ENCODE data around the gene KCNMA1. TPM values are rescaled to one million over a fixed set of nuclear protein-coding genes. Genes with fewer than 3 reads are reported as not detected.

KCNMA1 gene
- polyA plus RNA-seq, 4 donors: 2.7 to 8.6 (median 7.7) TPM

DNA sequence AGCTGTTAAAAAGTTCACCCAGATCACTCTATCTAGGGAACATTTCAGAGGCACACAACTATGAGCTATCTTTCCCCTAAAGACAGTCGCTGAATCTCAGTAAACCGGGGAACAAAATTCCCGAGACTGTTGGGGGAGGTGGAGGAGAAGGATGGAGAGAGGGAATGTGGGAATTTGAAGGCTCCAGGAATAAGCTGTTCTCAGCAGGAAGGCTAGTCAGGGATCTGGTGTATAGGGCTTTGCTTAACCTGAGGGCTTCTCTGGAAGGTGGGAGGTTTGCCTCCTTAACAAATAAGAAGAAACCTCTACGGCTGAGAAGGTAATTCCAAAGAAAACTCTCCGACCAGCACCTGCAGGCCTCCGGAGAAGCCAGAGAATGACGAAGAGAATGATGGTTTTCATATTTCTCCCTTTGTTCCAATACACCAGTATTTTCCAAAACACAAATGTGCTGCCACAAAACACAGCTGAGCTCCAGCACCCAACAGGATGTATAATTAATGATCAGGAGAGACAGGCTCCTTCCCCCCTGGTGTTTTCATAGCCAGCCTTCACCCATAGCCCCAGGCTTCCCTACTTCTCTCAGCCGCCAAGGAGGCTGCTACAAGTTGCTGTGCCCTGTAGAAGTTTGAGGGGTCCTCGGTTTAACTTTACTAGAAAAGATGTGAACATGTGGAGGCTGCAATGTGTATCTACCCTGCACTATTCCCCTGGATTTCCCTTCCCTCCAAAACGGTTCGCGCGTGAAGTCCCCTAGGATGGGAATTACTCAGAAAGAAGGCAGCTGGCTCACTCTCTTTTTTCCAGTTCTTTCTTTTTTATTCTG, 2.0 kb downstream of the KCNMA1 start:
- no peak for FAIRE-seq
- H3K4me3 ChIP-seq (ENCODE audit: low read depth in 1 of 3, low read length in 3 of 3): peak overlapping the region in 1 of 3 donors; percentile 39

DNA sequence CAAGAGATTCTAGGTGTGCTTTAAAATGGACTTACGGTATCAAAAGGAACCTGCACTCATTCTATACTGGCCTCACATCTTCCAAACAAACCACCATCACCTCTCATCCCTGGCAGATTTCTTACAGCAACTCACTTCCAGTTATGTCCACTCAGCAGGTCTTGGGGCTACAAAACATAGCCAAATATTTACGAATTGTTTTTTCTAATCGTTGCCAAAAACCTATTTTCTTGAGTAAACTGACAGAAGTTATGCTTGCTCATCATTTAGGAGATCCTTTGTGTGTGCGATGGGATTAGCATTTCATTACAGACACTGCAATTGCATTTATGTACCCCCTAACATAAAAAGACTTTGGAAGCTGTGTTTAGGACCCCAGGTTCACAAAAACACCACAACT, 2.7 kb downstream of the KCNMA1 start:
- DNase-seq (no peak), FAIRE-seq (no peak)
- no peak overlapping the region for H3K4me3 ChIP-seq (ENCODE audit: low read depth in 1 of 3, low read length in 3 of 3)
- WGBS, 3 donors: 71 to 85% (median 81%) methylated on average over 4 of the region's 4 CpGs
- no peaks in the 10 kb centered on the region for H3K36me3 ChIP-seq (ENCODE audit: control insufficient read depth in 3 of 3, insufficient read depth in 2 of 3, low read depth in 1 of 3, low read length in 3 of 3)
- H3K4me1 ChIP-seq (ENCODE audit: control insufficient read depth in 3 of 3, insufficient read depth in 2 of 3, low read depth in 1 of 3, low read length in 2 of 3): peaks cover 0 to 3% (median 0%) of the 10 kb centered on the region in 3 donors
- H3K27ac ChIP-seq (ENCODE audit: low read depth in 1 of 3, low read length in 2 of 3): no peak overlapping the region
- H3K9me3 ChIP-seq (ENCODE audit: control insufficient read depth in 2 of 2, insufficient read depth in 1 of 2, low read depth in 1 of 2, low read length in 1 of 2): no peaks in the 10 kb centered on the region
- H3K27me3 ChIP-seq (ENCODE audit: control insufficient read depth in 3 of 3, insufficient read depth in 3 of 3, low read length in 3 of 3): peaks cover 16 to 50% (median 18%) of the 10 kb centered on the region in 3 donors

More for the DNA sequence above, 2.0 kb downstream of the KCNMA1 start:
- 37 to 68% (median 54%) methylated on average over 13 of the region's 13 CpGs for WGBS, 3 donors
- no peaks in the 10 kb centered on the region for H3K9me3 ChIP-seq (ENCODE audit: control insufficient read depth in 2 of 2, insufficient read depth in 1 of 2, low read depth in 1 of 2, low read length in 1 of 2)
- peaks cover 0 to 3% (median 0%) of the 10 kb centered on the region in 3 donors for H3K4me1 ChIP-seq (ENCODE audit: control insufficient read depth in 3 of 3, insufficient read depth in 2 of 3, low read depth in 1 of 3, low read length in 2 of 3)
- peaks cover 18 to 57% (median 19%) of the 10 kb centered on the region in 3 donors for H3K27me3 ChIP-seq (ENCODE audit: control insufficient read depth in 3 of 3, insufficient read depth in 3 of 3, low read length in 3 of 3)
- no peak overlapping the region for H3K27ac ChIP-seq (ENCODE audit: low read depth in 1 of 3, low read length in 2 of 3)
- DNase-seq: no peak
- no peaks in the 10 kb centered on the region for H3K36me3 ChIP-seq (ENCODE audit: control insufficient read depth in 3 of 3, insufficient read depth in 2 of 3, low read depth in 1 of 3, low read length in 3 of 3)

DNA sequence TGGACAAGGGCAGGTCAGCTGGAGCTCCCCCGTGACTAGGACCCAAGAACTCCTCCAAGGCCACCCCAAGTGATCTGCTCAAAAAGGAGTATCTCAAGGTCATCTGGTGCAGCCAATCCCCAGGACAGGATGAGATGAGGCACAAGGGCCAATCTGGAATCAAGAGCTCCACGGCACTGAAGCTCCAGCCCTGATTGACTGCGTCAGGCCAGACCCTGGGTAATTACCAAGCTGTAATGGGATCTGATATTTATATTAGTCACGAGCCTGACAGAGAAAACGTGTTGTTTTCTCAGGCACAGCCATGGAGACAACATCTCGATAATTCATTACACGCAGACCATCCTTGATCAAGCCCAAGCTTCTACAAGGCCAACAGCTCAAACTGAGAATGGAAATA, 4.2 kb downstream of the KCNMA1 start:
- DNase-seq: no peak
- H3K27me3 ChIP-seq (ENCODE audit: control insufficient read depth in 3 of 3, insufficient read depth in 3 of 3, low read length in 3 of 3): peaks cover 10 to 35% (median 10%) of the 10 kb centered on the region in 3 donors
- no peak overlapping the region for H3K4me3 ChIP-seq (ENCODE audit: low read depth in 1 of 3, low read length in 3 of 3)
- no peaks in the 10 kb centered on the region for H3K36me3 ChIP-seq (ENCODE audit: control insufficient read depth in 3 of 3, insufficient read depth in 2 of 3, low read depth in 1 of 3, low read length in 3 of 3)
- H3K4me1 ChIP-seq (ENCODE audit: control insufficient read depth in 3 of 3, insufficient read depth in 2 of 3, low read depth in 1 of 3, low read length in 2 of 3): no peaks in the 10 kb centered on the region
- peak overlapping the region in 1 of 3 donors; percentile 29 for H3K27ac ChIP-seq (ENCODE audit: low read depth in 1 of 3, low read length in 2 of 3)
- 67 to 83% (median 79%) methylated on average over 7 of the region's 7 CpGs for WGBS, 3 donors
- H3K9me3 ChIP-seq (ENCODE audit: control insufficient read depth in 2 of 2, insufficient read depth in 1 of 2, low read depth in 1 of 2, low read length in 1 of 2): no peaks in the 10 kb centered on the region
- FAIRE-seq: no peak

DNA sequence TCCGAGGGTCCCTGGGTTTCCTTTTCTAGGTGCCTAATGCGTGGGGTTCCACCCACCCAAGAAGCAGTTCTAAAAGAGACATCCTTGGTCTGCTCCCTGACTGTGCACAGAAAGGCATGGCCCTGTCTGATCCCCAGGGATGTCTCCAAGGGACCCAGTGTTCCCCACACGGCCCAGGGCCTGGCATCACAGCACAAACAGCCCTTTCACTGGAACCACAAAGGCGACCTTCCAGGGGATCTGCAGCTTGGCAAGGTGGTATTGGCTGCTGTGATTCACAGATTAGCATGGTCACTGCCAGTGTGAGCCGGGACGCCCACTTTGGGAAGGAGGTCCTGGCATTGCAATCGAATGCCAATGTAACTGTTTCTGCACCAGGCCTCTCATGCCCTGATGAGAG, 6.4 kb downstream of the KCNMA1 start:
- no peak for FAIRE-seq
- no peaks in the 10 kb centered on the region for H3K36me3 ChIP-seq (ENCODE audit: control insufficient read depth in 3 of 3, insufficient read depth in 2 of 3, low read depth in 1 of 3, low read length in 3 of 3)
- no peaks in the 10 kb centered on the region for H3K4me1 ChIP-seq (ENCODE audit: control insufficient read depth in 3 of 3, insufficient read depth in 2 of 3, low read depth in 1 of 3, low read length in 2 of 3)
- 85 to 89% (median 87%) methylated on average over 7 of the region's 7 CpGs for WGBS, 3 donors
- H3K27ac ChIP-seq (ENCODE audit: low read depth in 1 of 3, low read length in 2 of 3): no peak overlapping the region
- H3K27me3 ChIP-seq (ENCODE audit: control insufficient read depth in 3 of 3, insufficient read depth in 3 of 3, low read length in 3 of 3): peaks cover 0 to 25% (median 2%) of the 10 kb centered on the region in 3 donors
- DNase-seq: no peak
- H3K9me3 ChIP-seq (ENCODE audit: control insufficient read depth in 2 of 2, insufficient read depth in 1 of 2, low read depth in 1 of 2, low read length in 1 of 2): peaks cover 0 to 6% of the 10 kb centered on the region in 2 donors
- no peak overlapping the region for H3K4me3 ChIP-seq (ENCODE audit: low read depth in 1 of 3, low read length in 3 of 3)

DNA sequence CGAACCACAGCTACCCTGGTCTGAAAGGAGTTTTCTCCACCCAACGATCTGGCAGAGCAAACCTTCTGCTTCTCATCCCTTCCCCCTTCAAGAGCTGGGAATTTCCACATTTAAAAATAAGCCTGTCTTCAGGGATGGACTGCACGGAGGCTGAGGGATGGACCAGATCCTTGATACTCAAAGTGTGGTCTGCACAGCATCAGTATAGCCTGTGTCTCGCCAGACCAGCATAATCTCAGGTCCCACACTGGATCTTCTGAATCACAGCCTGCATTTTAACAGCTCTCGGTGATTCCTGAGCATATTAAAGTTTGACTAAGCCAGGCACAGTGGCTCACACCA, 7.1 kb downstream of the KCNMA1 start:
- Histone ChIP-seq H3K4me3 (ENCODE audit: low read depth in 1 of 3, low read length in 3 of 3) (no peak overlapping the region), H3K9me3 (ENCODE audit: control insufficient read depth in 2 of 2, insufficient read depth in 1 of 2, low read depth in 1 of 2, low read length in 1 of 2) (peaks cover 0 to 6% of the 10 kb centered on the region in 2 donors), H3K4me1 (ENCODE audit: control insufficient read depth in 3 of 3, insufficient read depth in 2 of 3, low read depth in 1 of 3, low read length in 2 of 3) (no peaks in the 10 kb centered on the region), H3K27me3 (ENCODE audit: control insufficient read depth in 3 of 3, insufficient read depth in 3 of 3, low read length in 3 of 3) (peaks cover 0 to 17% (median 0%) of the 10 kb centered on the region in 3 donors), H3K36me3 (ENCODE audit: control insufficient read depth in 3 of 3, insufficient read depth in 2 of 3, low read depth in 1 of 3, low read length in 3 of 3) (no peaks in the 10 kb centered on the region), H3K27ac (ENCODE audit: low read depth in 1 of 3, low read length in 2 of 3) (no peak overlapping the region)
- no peak for DNase-seq
- whole genome bisulfite sequencing, 3 donors: 79 to 83% (median 82%) methylated on average over 5 of the region's 5 CpGs
- FAIRE-seq: no peak

DNA sequence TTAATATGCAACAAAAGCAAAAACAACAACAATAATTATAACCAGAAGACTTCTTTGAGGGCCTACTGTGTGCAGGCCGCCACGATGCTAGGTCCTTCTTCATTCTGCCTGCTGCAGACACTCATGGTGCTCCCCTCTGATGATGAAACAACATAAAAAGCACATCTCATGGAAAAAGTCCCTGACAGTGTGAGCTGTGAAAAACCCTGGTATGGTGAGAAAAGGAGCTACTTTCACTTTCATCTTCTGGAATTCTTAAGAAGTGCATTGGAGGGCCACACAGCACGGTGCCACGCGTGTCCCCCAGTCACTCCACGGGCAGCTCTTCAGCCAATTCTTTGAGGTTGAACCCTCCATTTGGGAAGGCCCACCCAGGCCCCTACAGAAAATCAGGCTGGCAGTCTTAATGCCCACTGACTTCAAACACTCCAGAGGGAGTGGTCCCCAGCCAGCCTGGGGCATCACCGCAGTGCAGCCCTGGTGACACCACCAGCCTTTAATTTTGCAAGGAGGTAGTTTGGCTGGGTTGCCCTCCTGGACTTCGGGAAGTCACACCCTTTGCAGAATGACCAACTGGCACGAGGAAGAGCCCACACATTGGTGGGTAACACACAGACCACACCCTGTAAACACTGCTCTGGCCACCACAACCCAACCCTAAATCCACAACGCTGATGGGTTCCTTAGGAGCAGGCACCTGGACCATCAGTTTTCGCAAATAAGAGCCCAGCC, 7.7 kb downstream of the KCNMA1 start:
- H3K27ac ChIP-seq (ENCODE audit: low read depth in 1 of 3, low read length in 2 of 3): no peak overlapping the region
- WGBS, 3 donors: 41 to 76% (median 60%) methylated on average over 11 of the region's 11 CpGs

DNA sequence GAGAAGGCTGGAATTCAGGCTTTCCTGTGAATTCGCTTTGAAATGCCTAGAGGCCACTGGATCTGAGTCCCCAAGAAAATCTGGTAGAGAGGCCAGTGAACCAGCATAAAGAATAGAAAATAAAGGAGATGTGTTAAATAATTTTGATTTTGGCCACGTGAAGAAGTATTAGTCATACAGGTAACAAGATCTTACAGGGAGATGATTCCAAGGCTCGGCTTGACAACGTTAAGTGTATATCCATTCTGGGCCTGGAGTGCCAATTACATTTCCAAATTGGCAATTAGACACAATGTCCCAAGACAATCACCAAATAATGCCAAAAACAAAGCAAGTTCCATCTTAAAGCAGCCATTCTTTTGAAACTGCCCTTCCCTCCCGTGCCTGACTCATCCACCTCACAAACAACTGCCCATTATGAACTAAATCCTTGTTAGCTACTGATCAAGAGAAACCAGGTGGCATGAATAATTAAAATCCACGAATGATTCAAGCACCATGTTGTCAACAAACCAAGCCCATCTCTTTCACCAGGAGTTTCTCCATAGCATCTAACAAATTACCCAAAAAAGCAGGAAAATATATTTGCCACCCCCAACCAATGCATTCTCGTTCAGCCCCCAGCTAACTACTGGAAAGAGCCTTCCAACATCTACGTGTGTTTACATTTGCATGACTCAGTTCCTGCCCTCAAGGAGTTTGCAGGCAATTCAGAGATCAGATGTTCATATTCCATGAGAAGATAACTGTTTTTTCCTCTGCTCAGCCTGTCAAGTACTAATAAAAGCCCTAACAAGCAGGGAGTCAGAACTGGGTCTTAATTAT, 8.5 kb downstream of the KCNMA1 start:
- Histone ChIP-seq H3K4me3 (ENCODE audit: low read depth in 1 of 3, low read length in 3 of 3) (no peak overlapping the region), H3K4me1 (ENCODE audit: control insufficient read depth in 3 of 3, insufficient read depth in 2 of 3, low read depth in 1 of 3, low read length in 2 of 3) (no peaks in the 10 kb centered on the region), H3K27me3 (ENCODE audit: control insufficient read depth in 3 of 3, insufficient read depth in 3 of 3, low read length in 3 of 3) (peaks cover 0 to 7% (median 0%) of the 10 kb centered on the region in 3 donors), H3K9me3 (ENCODE audit: control insufficient read depth in 2 of 2, insufficient read depth in 1 of 2, low read depth in 1 of 2, low read length in 1 of 2) (peaks cover 0 to 6% of the 10 kb centered on the region in 2 donors), H3K27ac (ENCODE audit: low read depth in 1 of 3, low read length in 2 of 3) (no peak overlapping the region), H3K36me3 (ENCODE audit: control insufficient read depth in 3 of 3, insufficient read depth in 2 of 3, low read depth in 1 of 3, low read length in 3 of 3) (no peaks in the 10 kb centered on the region)
- WGBS, 3 donors: 72 to 79% (median 78%) methylated on average over 8 of the region's 8 CpGs
- DNase-seq: no peak
- FAIRE-seq: no peak

More for the DNA sequence above, 7.7 kb downstream of the KCNMA1 start:
- Histone ChIP-seq H3K36me3 (ENCODE audit: control insufficient read depth in 3 of 3, insufficient read depth in 2 of 3, low read depth in 1 of 3, low read length in 3 of 3) (no peaks in the 10 kb centered on the region), H3K9me3 (ENCODE audit: control insufficient read depth in 2 of 2, insufficient read depth in 1 of 2, low read depth in 1 of 2, low read length in 1 of 2) (peaks cover 0 to 6% of the 10 kb centered on the region in 2 donors), H3K27me3 (ENCODE audit: control insufficient read depth in 3 of 3, insufficient read depth in 3 of 3, low read length in 3 of 3) (peaks cover 0 to 13% (median 0%) of the 10 kb centered on the region in 3 donors), H3K4me1 (ENCODE audit: control insufficient read depth in 3 of 3, insufficient read depth in 2 of 3, low read depth in 1 of 3, low read length in 2 of 3) (no peaks in the 10 kb centered on the region), H3K4me3 (ENCODE audit: low read depth in 1 of 3, low read length in 3 of 3) (no peak overlapping the region)
- FAIRE-seq: no peak
- no peak for DNase-seq

All from small intestine (tissue), 7 donors.